Liver (tissue), 9 donors: ENCODE data around the gene CEP126. TPM values are rescaled to one million over a fixed set of nuclear protein-coding genes. Genes with fewer than 3 reads are reported as not detected.

Source experiments
- DNase-seq: peaks from one replicate; pipeline ENCODE4 v3.0.0-alpha.2; 2017; ENCODE audit warnings: low spot score
- H3K27ac ChIP-seq, 2 donors: one replicate each; pipeline ENCODE4 v1.7.0; 2013; ENCODE audit warnings: inconsistent platforms in 2 of 2, low read length in 2 of 2, control low read depth in 1 of 2, low read depth in 1 of 2, mild to moderate bottlenecking in 1 of 2
- H3K27me3 ChIP-seq, 4 donors: one replicate each; pipeline versions ENCODE4 v1.6.1 to v1.7.0; 2013; ENCODE audit warnings: low read length in 3 of 4, inconsistent platforms in 1 of 4, mild to moderate bottlenecking in 1 of 4, moderate library complexity in 1 of 4; ENCODE audit not compliant: control insufficient read depth in 4 of 4, insufficient read depth in 4 of 4
- H3K36me3 ChIP-seq, 4 donors: one replicate each; pipeline versions ENCODE4 v1.6.1 to v1.7.0; 2013; ENCODE audit warnings: low read length in 3 of 4, mild to moderate bottlenecking in 3 of 4, low read depth in 1 of 4, moderate library complexity in 1 of 4; ENCODE audit not compliant: control insufficient read depth in 4 of 4, insufficient read depth in 3 of 4
- H3K4me1 ChIP-seq, 4 donors: one replicate each; pipeline versions ENCODE4 v1.6.1 to v1.7.0; 2013; ENCODE audit warnings: low read length in 3 of 4, mild to moderate bottlenecking in 3 of 4, moderate library complexity in 1 of 4; ENCODE audit not compliant: control insufficient read depth in 4 of 4, insufficient read depth in 4 of 4
- H3K4me3 ChIP-seq, 3 donors: one replicate each; pipeline versions ENCODE4 v1.6.1 to v1.7.0; 2013; ENCODE audit warnings: low read length in 3 of 3, control low read depth in 1 of 3, low read depth in 1 of 3, mild to moderate bottlenecking in 1 of 3
- H3K9ac ChIP-seq, 2 donors: one replicate each; pipeline ENCODE4 v1.7.0; 2013; ENCODE audit warnings: low read length in 2 of 2, mild to moderate bottlenecking in 2 of 2, moderate library complexity in 2 of 2, control low read depth in 1 of 2, low read depth in 1 of 2
- H3K9me3 ChIP-seq, 4 donors: one replicate each; pipeline versions ENCODE4 v1.6.1 to v1.7.0; 2013; ENCODE audit warnings: low read length in 3 of 4; ENCODE audit not compliant: control insufficient read depth in 4 of 4
- ATF3 ChIP-seq: IDR thresholded peaks from 2 replicates; pipeline ENCODE4 v1.6.1; 2016; ENCODE audit warnings: antibody characterized with exemption
- CTCF ChIP-seq: fragments of 150-350 bp; IDR thresholded peaks from 2 replicates; pipeline ENCODE4 v1.5.1; 2017; ENCODE audit warnings: improper control_type of control experiment, low read depth, low read length; ENCODE audit not compliant: missing input control
- EGR1 ChIP-seq, 2 donors: IDR thresholded peaks; 2 replicates each; pipeline ENCODE4 v1.6.1; 2016 to 2018; ENCODE audit warnings: antibody characterized with exemption in 2 of 2, low read depth in 2 of 2
- FOXA1 ChIP-seq: IDR thresholded peaks from 2 replicates; pipeline ENCODE4 v1.6.1; 2016; ENCODE audit warnings: antibody characterized with exemption
- FOXA2 ChIP-seq: IDR thresholded peaks from 2 replicates; pipeline ENCODE4 v1.6.1; 2016; ENCODE audit warnings: antibody characterized with exemption
- GABPA ChIP-seq, 2 donors: IDR thresholded peaks in 1 of 2; conservative IDR thresholded peaks in 1 of 2; 2 replicates each; pipeline ENCODE4 v1.6.1; 2016; ENCODE audit warnings: antibody characterized with exemption in 2 of 2, mild to moderate bottlenecking in 1 of 2, moderate library complexity in 1 of 2
- HNF4A ChIP-seq, 2 donors: conservative IDR thresholded peaks; 2 replicates each; pipeline ENCODE4 v1.6.1; 2016; ENCODE audit warnings: antibody characterized with exemption in 2 of 2, mild to moderate bottlenecking in 2 of 2
- HNF4G ChIP-seq: IDR thresholded peaks from 2 replicates; pipeline ENCODE4 v1.6.1; 2016; ENCODE audit warnings: antibody characterized with exemption
- JUND ChIP-seq, 2 donors: IDR thresholded peaks; 2 replicates each; pipeline ENCODE4 v1.6.1; 2016; ENCODE audit warnings: antibody characterized with exemption in 2 of 2
- MAX ChIP-seq: IDR thresholded peaks from 2 replicates; pipeline ENCODE4 v1.6.1; 2016; ENCODE audit warnings: antibody characterized with exemption
- NR2F2 ChIP-seq: IDR thresholded peaks from 2 replicates; pipeline ENCODE4 v1.6.1; 2016; ENCODE audit warnings: antibody characterized with exemption
- RAD21 ChIP-seq, 2 donors: IDR thresholded peaks; 2 replicates each; pipeline ENCODE4 v1.6.1; 2016; ENCODE audit warnings: antibody characterized with exemption in 2 of 2, mild to moderate bottlenecking in 2 of 2
- REST ChIP-seq: IDR thresholded peaks from 2 replicates; pipeline ENCODE4 v1.6.1; 2016; ENCODE audit warnings: antibody characterized with exemption, mild to moderate bottlenecking
- RXRA ChIP-seq, 2 donors: IDR thresholded peaks; 2 replicates each; pipeline ENCODE4 v1.6.1; 2017 to 2018; ENCODE audit warnings: antibody characterized with exemption in 2 of 2, mild to moderate bottlenecking in 1 of 2
- SP1 ChIP-seq: IDR thresholded peaks from 2 replicates; pipeline ENCODE4 v1.6.1; 2018; ENCODE audit warnings: antibody characterized with exemption, mild to moderate bottlenecking
- TAF1 ChIP-seq: conservative IDR thresholded peaks from 2 replicates; pipeline ENCODE4 v1.6.1; 2016; ENCODE audit warnings: antibody characterized with exemption, mild to moderate bottlenecking
- YY1 ChIP-seq: IDR thresholded peaks from 2 replicates; pipeline ENCODE4 v1.6.1; 2016; ENCODE audit warnings: antibody characterized with exemption, mild to moderate bottlenecking
- WGBS: extraction: QIAGEN DNeasy Blood & Tissue Kit; methylation state at CpG from one replicate; pipeline ENCODE4 v1.1.7; 2013; 5-methylcytosine and 5-hydroxymethylcytosine counted together
- polyA plus RNA-seq, 2 donors: library from polyadenylated mRNA; stranded (reverse) in 1 of 2; unstranded in 1 of 2; fragments of 200-250 nt in 1 of 2; fragments of >200 nt in 1 of 2; fragmentation: Nextera tagmentation in 1 of 2; extraction: Ambion mirVana in 1 of 2; gene quantifications; one replicate each; pipeline versions ENCODE4 v1.2.1 to v1.2.3, GENCODE V29; 2013 to 2015
- total RNA-seq, 2 donors: library from RNA; depleted of rRNA; stranded (reverse); fragments of >200 nt; gene quantifications; one replicate each; pipeline ENCODE4 v1.2.3, GENCODE V29; 2014
- donor health status: healthy.
- donor health status: healthy.
- donor health status: healthy.
- donor health status: healthy.
- donor health status: healthy.

CEP126 gene
- total and polyA plus RNA-seq, 4 donors: 0.02 to 0.75 (median 0.16) TPM

GRCh38 chr11:102026217-102026616 lies 111.4 kb downstream of the CEP126 start:
- Histone ChIP-seq H3K36me3 (no peaks in the 10 kb centered on the region), H3K9ac (no peak overlapping the region), H3K4me1 (no peaks in the 10 kb centered on the region), H3K27me3 (no peaks in the 10 kb centered on the region), H3K4me3 (no peak overlapping the region), H3K27ac (no peak overlapping the region), H3K9me3 (no peaks in the 10 kb centered on the region)
- no peak for DNase-seq
- WGBS: 71% methylated on average over 4 of the region's 4 CpGs
- TF ChIP-seq RAD21 (IDR thresholded peaks at IDR 0.05) (no peak), MAX (no peak), ATF3 (no peak), RXRA (IDR thresholded peaks at IDR 0.05) (no peak), REST (no peak), HNF4A (conservative IDR thresholded peaks at IDR 0.05) (no peak), GABPA (IDR thresholded peaks at IDR 0.05 in 1 of 2, conservative IDR thresholded peaks at IDR 0.05 in 1 of 2) (no peak), YY1 (no peak), SP1 (no peak), HNF4G (no peak)

- Histone ChIP-seq H3K4me3 (no peak overlapping the region), H3K36me3 (no peaks in the 10 kb centered on the region), H3K27ac (no peak overlapping the region), H3K4me1 (no peaks in the 10 kb centered on the region), H3K9ac (no peak overlapping the region), H3K9me3 (no peaks in the 10 kb centered on the region), H3K27me3 (no peaks in the 10 kb centered on the region)
- no peak for DNase-seq
- WGBS: 25% methylated on average over 2 of the region's 2 CpGs
- TF ChIP-seq NR2F2 (no peak), HNF4G (no peak), EGR1 (IDR thresholded peaks at IDR 0.05; ENCODE audit: low read depth in 2 of 2) (no peak), GABPA (IDR thresholded peaks at IDR 0.05 in 1 of 2, conservative IDR thresholded peaks at IDR 0.05 in 1 of 2) (no peak), RAD21 (IDR thresholded peaks at IDR 0.05) (no peak), REST (no peak), ATF3 (no peak), CTCF (no peak), RXRA (IDR thresholded peaks at IDR 0.05) (no peak), SP1 (no peak), JUND (IDR thresholded peaks at IDR 0.05) (no peak), TAF1 (no peak), FOXA2 (no peak), MAX (no peak), FOXA1 (no peak)
Observed at GRCh38 chr11:102026959-102027358, 112.1 kb downstream of the CEP126 start.
